Left cardiac atrium (tissue), 4 donors: ENCODE results near the gene MESP2. TPM values are rescaled to one million over a fixed set of nuclear protein-coding genes. Genes with fewer than 3 reads are reported as not detected.

Experiments
- ATAC-seq, 2 donors: fragments of 200-7000 bp; cut with Tn5 transposase; one replicate each; pipeline ENCODE4 v1.9.1; 2020; ENCODE audit warnings: mild to moderate bottlenecking in 2 of 2, moderate library complexity in 2 of 2
- DNase-seq: peaks from one replicate; pipeline ENCODE4 v3.0.0-alpha.2; 2020
- intact Hi-C, 2 donors: fragments of 100-400 bp; cut with DNase I; formaldehyde crosslinking; loops; one replicate each; pipeline versions ENCODE4 v1.14.1 to v1.15.1; 2022 to 2023
- total RNA-seq, 2 donors: library from RNA; stranded (reverse); fragmentation: NEBNext Ultra II Directional; extraction: Animal tissue kit (Norgen Biotek cat#: 25700); gene quantifications; one replicate each; pipeline ENCODE4 v1.2.1, GENCODE V29; 2021
- donor health status: DM: no; HTN: yes; CAD: no.
- donor health status: DM: no; HTN: yes; CAD: no; lungs with severe emphysema.
- donor health status: DM: yes; HTN: yes; CAD: no.
- donor health status: Dilated cardiomyopathy.

Gene MESP2
- total RNA-seq, 2 donors from 2014 or later = 0.16 to 0.56 TPM

- ATAC-seq (no peak), DNase-seq (no peak)
- intact Hi-C loops = loop anchor here in 1 of 2 donors (5.0 kb wide), 1 partner anchor 107 kb away; no protein-coding TSS in a partner anchor
Measured at GRCh38 chr15:89753855-89754254, 22.3 kb upstream of the MESP2 start.

DNA sequence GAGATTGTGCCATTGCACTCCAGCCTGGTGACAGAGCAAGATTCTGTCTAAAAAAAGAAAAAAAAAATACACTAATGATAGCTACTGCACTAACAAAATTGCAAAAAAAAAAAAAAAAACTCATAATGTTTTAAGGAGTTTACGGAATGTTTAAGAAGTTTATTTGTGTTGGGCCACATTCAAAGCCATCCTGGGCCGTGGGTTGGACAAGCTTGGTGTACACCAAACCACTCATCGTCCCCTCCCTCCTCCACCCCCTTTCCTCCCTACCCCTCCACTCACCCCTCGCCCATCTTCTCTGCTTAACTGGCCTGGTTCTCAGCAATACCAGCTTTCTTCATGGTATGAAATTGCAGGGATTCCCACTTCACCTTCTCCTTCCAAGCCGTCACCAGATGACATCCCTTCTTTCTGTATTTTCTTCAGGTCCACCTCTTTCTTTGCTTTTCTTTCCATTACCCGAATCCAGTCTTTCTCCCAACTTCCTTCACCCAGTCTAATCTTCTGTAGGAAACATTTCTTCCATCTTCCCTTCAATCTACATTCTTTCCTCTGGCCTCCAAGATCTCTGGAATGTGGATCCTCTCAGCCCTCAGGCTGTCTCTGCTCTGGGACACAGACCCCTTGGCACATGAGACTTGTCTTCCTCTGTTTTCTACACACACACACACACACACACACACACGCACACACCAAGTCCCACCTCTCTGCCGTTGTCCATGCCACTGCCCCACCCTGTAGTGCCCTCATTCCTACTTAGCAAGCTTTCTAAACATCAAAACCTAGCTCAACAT, 21.6 kb upstream of the MESP2 start:
- intact Hi-C loops = loop anchor here in 1 of 2 donors (5.0 kb wide), 1 partner anchor 107 kb away; no protein-coding TSS in a partner anchor
- DNase-seq (no peak), ATAC-seq (no peak)

GRCh38 chr15:89755701-89756100, 20.4 kb upstream of the MESP2 start:
- DNase-seq = no peak
- intact Hi-C loops = no loop called here
- no peak for ATAC-seq

GRCh38 chr15:89756897-89757296, 19.2 kb upstream of the MESP2 start:
- no peak for DNase-seq
- intact Hi-C loops = no loop called here
- ATAC-seq = no peak

GRCh38 chr15:89758283-89758682, 17.8 kb upstream of the MESP2 start:
- ATAC-seq (no peak), DNase-seq (no peak)
- intact Hi-C loops = no loop called here

DNA sequence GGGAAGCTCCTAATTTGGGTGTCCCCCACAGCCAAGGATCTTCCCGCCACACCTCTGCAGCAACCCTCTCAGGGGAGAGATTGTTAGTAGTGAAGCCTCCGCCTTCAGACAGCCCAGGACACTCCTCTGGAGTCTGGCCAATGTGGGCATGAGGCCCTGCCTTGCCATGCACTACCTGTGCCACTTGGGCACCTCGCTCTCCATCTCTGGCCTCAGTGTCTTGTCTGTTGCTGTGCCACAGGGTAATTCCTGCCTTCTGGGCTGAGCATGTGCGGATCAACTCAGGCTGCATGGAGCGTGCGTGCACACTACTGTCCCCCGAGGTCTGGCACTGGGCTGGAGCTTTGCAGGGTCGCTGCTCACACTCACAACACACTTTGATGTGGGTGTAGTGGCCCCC, 17.2 kb upstream of the MESP2 start:
- no peak for DNase-seq
- no peak for ATAC-seq
- intact Hi-C loops = no loop called here

- intact Hi-C loops = loop anchor here (2.0 to 10.0 kb wide), 5 partner anchors 75 to 315 kb away; no protein-coding TSS in a partner anchor
- no peak for ATAC-seq
- DNase-seq = no peak
Measured at GRCh38 chr15:89759835-89760234, 16.3 kb upstream of the MESP2 start.

DNA sequence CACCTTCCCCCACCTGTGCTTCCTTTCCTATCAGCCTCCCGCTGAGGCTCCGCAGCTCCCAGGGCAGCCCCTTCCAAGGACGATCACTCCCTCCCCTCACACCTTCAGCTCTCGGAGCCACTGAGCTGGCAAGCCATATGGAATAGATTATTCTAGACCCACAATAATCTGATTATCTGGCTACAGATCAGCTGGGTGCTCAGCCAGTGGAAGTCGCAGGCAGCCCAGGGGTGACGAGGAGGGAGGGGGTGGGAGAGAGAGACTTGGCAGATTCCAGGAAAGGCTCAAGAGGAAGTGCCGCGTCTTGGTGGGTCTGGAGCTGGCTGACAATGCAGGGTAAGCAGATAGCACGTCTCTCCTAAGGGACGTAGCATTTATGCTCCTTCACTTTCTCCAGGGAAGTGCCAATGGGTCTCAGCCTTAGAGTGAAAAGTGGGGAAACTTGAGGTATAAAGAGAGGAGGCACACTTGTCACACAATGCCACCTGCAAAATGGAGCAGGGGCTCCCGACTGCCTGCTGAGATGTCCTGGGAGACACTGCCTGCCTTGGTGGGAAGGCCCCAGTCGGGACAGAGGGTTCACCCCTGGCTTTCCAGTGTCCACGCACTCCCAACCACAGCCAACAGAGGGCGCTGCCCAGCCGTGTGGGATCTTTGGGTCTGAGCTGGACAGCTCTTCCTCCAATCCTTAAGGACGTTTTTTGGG, 15.7 kb upstream of the MESP2 start:
- DNase-seq (peak; percentile 77), ATAC-seq (peak; percentile 91 to 93)
- intact Hi-C loops = loop anchor here (2.0 to 10.0 kb wide), 5 partner anchors 74 to 314 kb away; no protein-coding TSS in a partner anchor

- DNase-seq (no peak), ATAC-seq (peak in 1 of 2 donors; percentile 7)
- intact Hi-C loops = loop anchor here (2.0 to 10.0 kb wide), 5 partner anchors 74 to 314 kb away; no protein-coding TSS in a partner anchor
Measured at GRCh38 chr15:89761009-89761831, 14.9 kb upstream of the MESP2 start.

- DNase-seq (no peak), ATAC-seq (no peak)
- intact Hi-C loops = loop anchor here (2.0 to 10.0 kb wide), 5 partner anchors 73 to 313 kb away; no protein-coding TSS in a partner anchor
Measured at GRCh38 chr15:89761929-89762328, 14.2 kb upstream of the MESP2 start.

GRCh38 chr15:89765694-89766093, 10.4 kb upstream of the MESP2 start:
- intact Hi-C loops = loop anchor here (10.0 kb wide), 2 partner anchors 69 to 309 kb away; no protein-coding TSS in a partner anchor
- no peak for ATAC-seq
- no peak for DNase-seq

DNA sequence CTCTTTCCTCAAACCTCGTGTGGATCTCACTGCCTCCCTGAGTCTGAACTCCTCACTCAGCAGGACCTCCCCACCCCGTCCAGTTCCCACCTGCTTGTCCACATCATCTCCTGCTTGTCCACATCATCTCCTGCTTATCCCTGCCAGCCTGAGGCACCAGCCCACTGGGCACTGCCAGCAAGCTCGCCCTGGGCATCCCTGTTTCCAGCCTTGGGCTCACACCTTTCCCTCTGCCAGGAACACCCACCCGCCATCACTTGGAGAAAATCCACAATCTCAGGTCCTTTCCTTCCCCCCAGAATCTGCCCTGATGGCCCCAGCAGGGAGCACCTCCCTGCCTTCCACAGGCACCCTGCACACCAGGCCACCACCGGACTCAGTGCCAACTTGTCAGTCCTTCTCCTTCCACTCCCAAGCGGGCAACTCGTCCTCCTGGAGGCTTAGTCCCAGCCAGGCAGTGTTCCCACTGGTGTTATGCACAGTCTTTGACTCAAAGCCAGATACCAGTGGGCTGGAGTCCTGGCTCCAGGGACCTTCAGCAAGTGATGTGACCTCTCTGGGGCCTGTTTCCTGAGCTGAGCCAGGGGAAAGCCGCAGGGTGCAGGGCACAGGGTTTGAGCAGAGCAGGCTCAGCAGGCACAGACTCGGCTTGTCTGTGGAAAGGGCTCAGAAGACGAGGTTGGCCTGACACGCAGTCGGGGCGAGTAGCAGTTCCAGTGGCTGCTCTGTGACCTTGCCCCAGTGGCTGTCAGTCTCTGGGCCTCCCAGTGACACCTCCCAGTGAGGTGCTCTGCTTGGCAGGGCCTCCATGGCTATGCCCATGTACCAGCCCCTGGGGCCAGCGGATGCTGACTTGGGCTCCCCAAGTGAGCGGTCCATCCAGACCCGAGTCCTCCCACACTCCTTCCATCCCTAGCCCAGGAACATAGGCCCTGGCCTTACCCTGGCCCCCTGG, 9.5 kb upstream of the MESP2 start:
- peak; percentile 58 to 63 for ATAC-seq
- intact Hi-C loops = loop anchor here (10.0 kb wide), 2 partner anchors 68 to 308 kb away; no protein-coding TSS in a partner anchor

GRCh38 chr15:89767411-89767915, 8.7 kb upstream of the MESP2 start:
- DNase-seq (no peak), ATAC-seq (peak in 1 of 2 donors; percentile 32)
- intact Hi-C loops = loop anchor here (10.0 kb wide), 2 partner anchors 67 to 307 kb away; no protein-coding TSS in a partner anchor

More for the DNA sequence above, 9.5 kb upstream of the MESP2 start:
- no peak for DNase-seq

DNA sequence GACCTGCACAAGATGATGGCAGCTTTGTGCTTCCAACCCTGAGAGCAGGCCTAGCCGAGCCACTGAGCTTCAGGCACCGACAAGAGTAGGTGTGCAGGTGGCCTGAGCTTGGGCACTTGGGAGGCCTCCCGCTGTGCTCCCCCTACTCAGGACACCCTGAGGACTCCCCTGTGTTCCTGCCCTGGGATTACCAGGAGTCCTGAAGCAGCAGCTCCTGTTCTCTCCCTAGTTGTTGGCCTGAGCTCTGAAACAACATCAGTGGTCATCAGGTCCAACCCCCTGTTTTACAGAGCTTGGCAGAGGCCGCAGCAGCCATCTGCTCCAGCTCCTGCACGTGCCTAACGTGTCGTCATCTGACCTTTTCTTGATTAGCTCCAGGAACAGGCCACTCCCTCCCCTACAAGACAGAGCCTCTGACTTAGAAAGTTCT, 8.0 kb upstream of the MESP2 start:
- intact Hi-C loops = loop anchor here (10.0 kb wide), 2 partner anchors 67 to 307 kb away; no protein-coding TSS in a partner anchor
- ATAC-seq (peak in 1 of 2 donors; percentile 41), DNase-seq (no peak)

- intact Hi-C loops = loop anchor here (10.0 kb wide), 2 partner anchors 65 to 305 kb away; no protein-coding TSS in a partner anchor
- ATAC-seq (no peak), DNase-seq (no peak)
Measured at GRCh38 chr15:89769366-89769765, 6.8 kb upstream of the MESP2 start.

DNA sequence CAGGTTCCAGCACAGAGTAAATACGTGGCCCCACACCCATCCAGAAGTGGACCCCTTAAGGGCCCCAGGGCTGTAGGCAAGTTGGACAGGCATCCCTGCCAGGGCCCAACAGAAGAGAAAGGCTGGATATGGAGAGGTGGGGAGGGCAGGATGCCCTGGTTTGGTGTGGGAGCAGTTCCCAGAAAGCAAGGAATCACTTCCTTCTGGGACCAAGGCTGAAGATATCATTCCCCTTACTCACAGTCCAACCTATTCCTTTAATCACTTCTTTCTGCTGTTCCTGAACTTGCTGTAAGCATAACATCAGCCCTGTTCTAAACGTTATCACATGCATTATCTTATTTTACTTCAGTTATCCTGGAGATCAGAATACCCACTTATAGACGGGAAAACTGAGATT, 6.1 kb upstream of the MESP2 start:
- intact Hi-C loops = no loop called here
- DNase-seq (no peak), ATAC-seq (no peak)

DNA sequence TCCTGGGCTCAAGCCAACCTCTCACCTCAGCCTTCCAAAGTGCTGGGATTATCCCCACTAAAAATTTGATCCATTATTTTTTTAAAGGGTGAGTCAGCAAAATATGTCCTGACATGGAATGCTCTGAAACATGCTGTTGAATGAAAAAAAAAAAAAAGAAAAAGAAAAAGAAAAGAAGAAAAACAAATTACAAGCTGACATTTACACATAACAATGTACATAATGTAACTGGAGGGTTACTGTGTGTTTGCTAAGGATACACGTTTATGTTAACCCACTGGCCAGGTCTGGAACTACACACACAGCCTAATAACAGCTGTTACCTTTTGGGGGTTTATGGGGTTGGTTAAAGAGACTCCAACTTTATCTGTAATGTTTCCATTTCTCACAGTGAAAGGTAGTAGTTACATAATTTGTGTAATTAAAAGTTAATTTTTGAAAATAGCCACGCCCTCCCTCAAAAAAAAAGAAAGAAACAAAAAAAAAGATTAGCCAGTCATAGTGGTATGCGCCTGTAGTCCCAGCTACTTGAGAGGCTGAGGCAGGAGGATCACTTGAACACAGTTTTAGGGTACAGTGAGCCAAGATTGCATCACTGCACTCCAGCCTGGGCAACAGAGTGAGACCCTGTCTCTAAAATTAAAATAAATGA, 3.1 kb upstream of the MESP2 start:
- no peak for DNase-seq
- intact Hi-C loops = no loop called here
- no peak for ATAC-seq
